Articular chondrocyte of knee joint (primary cell): Measurements from ENCODE around the gene RMRP. TPM values are rescaled to one million over a fixed set of nuclear protein-coding genes. Genes with fewer than 3 reads are reported as not detected.

Source experiments
- small RNA-seq: library from RNA; depleted of rRNA; stranded (forward); fragments of <200 nt; gene quantifications from one replicate; pipeline ENCODE3, GENCODE V24; 2012
- total RNA-seq: library from RNA; depleted of rRNA; stranded (reverse); fragments of >200 nt; gene quantifications from 2 replicates; pipeline ENCODE4 v1.2.3, GENCODE V29; 2012

The RMRP gene
- 17,926 and 21,117 TPM in 2 replicates for total RNA-seq

DNA sequence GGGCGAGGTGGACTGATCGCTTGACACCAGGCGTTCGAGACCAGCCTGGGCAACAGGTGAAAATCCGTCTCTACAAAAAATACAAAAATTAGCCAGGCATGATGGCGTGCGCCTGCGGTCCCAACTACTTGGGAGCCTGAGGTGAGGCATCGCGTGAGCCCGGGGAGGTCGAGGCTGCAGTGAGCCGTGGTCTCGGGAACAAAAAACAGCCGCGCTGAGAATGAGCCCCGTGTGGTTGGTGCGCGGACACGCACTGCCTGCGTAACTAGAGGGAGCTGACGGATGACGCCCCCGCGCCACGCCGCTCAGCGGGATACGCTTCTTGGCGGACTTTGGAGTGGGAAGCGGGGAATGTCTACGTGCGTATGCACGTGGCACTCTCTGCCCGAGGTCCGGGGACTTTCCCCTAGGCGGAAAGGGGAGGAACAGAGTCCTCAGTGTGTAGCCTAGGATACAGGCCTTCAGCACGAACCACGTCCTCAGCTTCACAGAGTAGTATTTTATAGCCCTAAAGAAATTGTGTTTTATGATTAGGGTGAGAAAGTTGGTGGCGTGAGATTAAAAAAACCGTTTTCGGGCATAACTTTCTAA, at the start of gene RMRP:
TSS of gene RMRP (minus strand) at position 474 of the 591 bp plus-strand sequence.

DNA sequence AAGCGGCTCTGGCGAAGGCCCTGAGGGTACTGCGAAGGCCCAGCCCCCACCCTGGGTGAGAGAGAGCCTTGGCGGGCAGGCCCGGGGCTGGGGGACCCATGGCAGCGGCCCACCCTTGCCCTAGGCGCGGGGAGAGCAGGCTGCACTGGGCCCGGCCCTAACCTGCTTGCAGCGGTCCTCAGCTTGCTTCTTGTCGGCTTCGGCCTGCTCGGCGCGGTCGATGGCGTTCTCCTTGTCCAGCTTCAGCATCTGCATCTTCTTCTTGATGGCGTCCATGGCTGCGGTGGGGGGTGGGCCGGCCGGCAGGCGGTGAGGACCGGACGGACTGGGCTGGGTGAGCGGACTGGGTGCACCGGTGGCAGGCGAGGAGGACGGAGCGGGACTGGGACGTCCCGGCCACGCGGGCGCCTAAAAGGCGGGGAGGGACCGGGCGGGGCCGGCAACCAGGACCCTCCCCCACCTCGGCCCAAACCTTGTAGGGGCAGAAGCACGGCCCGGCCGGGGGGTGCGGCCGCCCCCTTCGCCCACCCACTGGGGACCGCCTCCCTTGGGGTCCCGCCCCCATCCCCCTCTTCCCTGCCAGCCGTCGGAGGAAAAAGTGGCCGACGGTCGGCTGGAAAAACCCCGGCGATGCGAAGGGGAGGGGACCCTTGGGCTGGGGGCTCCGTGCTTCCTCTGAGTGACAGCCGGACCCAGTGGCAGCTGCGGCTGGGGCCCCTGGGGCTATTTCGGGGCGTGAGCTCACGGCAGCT, 31.9 kb upstream of the RMRP start, which contains the start of gene TPM2:
TSS of gene TPM2 (minus strand) at position 384 of the 752 bp plus-strand sequence. CDS start at position 276, 108 bp downstream.

DNA sequence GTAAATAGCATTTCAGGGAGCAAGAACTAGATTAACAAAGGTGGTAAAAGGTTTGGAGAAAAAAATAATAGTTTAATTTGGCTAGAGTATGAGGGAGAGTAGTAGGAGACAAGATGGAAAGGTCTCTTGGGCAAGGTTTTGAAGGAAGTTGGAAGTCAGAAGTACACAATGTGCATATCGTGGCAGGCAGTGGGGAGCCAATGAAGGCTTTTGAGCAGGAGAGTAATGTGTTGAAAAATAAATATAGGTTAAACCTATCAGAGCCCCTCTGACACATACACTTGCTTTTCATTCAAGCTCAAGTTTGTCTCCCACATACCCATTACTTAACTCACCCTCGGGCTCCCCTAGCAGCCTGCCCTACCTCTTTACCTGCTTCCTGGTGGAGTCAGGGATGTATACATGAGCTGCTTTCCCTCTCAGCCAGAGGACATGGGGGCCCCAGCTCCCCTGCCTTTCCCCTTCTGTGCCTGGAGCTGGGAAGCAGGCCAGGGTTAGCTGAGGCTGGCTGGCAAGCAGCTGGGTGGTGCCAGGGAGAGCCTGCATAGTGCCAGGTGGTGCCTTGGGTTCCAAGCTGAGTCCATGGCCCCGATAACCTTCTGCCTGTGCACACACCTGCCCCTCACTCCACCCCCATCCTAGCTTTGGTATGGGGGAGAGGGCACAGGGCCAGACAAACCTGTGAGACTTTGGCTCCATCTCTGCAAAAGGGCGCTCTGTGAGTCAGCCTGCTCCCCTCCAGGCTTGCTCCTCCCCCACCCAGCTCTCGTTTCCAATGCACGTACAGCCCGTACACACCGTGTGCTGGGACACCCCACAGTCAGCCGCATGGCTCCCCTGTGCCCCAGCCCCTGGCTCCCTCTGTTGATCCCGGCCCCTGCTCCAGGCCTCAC, 15.6 kb upstream of the RMRP start, which contains the start of gene CA9:
TSS of gene CA9 (plus strand) at position 797 of the 893 bp plus-strand sequence. CDS start at position 829, 32 bp downstream.

DNA sequence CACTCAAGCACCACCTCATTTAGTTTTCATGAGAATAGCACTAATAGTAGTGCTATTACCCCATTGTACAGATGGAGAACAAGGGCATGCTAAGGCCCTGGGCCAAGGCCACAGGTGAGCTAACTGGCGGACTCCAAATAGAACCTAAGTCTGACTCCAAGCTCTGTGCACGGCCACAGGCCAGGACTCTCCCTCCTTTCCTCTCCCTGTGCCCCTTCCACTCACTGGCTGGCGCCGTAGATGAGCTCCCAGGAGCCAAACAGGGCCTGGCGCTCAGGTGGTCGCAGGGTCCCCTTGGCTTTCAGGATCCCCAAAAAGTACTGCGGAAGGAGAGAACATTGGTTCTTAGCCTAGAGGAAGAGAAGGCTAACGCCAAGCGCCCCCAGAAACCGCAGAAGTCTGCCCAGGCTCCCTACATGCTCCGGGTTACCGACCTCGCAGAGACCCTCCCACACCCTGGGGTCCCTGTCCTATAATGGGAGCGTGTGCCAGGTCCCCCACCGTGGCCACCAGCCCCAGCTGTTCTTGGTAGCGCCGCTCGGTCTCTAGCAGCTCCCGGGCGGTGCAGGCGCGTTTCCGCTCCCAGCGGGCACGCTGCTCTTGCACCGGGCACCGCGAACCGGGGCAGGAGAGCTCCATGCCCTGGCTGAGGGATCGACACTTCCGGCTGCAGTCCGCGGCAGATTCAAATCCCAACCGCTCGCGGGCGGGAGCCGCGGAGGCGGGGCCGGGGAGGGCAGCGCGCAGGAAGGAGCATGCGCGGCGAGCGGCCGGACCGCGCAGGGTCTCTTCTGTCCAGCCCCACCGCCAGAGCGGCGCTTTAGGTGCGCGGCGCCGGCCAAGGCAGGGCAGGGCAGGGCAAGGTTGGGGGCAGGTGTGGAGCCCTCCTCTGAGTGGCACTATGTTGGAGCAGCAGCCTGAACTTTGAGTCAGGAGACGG, 7.0 kb upstream of the RMRP start, which contains the start of gene ARHGEF39:
TSS of gene ARHGEF39 (minus strand) at position 665 of the 940 bp plus-strand sequence. CDS start at position 639, 26 bp downstream.

DNA sequence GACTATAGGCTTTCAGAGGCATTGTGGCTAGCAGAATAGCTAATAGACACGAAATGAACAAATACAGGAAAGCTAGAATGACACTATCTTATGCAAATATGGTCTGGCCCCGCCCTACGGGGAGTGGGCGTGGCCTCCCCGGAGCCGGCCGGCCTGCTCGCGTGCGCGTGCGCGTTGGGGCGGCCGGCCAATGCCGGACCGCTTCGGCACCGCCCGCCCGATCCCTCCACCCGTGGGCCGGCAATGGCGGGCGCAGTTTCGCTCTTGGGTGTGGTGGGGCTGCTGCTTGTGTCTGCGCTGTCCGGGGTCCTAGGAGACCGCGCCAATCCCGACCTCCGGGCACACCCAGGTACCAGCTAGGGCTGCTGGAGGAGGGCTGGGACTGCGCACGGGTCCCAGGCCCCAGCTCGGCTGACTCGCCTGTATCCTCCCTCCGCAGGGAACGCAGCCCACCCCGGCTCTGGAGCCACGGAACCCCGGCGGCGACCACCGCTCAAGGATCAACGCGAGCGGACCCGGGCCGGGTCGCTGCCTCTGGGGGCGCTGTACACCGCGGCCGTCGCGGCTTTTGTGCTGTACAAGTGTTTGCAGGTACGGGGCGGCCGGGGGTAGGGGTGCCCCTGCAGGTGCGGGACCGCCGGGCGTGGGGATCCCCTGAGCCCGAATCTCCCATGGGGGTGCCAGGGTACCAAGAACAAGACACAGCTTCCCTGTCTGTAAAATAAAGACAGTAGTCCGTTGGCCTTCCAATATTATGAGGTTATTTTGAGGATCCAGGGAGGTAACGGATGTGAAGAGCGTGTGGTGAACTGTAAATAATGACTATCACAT, 533 bp upstream of the RMRP start, which contains the start of gene CCDC107:
TSS of gene CCDC107 (plus strand) at position 156 of the 831 bp plus-strand sequence. CDS start at position 244, 88 bp downstream.

DNA sequence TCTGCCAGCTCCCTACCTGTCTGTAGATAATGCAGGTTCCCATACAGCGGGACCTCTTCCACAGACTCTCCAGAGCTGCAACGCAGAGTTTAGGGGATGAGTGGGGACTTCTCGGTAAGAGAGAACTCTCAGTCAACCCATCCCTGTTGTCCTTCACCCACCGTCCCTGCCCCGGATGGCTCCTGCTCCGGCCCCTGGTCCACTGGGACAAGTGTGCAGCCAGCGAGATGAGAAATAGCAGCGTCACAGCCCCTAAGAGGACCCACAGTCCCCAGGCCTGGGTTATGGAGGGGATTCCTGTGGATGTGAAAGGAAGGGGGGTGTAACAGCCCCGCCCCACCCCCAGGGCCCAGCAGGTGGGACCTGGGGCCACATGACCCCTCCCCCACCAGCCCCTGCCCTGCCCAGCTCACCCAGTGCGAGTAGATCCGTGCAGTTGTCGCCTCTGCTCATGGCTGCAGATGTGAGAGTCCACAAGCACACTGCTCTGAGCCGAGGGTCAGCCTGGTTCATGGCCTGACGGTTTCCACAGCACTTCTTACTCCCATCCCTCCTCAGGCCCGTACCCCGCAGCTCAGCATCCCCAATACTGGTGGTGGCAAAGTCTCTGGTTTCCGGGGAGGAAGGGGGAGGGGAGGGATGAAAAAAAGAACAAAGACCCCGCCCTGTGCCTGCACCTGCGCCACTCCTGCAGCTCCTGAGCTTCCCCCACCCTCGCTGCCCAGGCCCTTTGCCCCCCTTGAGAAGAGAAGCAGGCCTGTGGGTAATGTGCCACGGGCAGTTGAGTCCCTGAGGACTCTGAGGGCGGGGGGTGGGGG, 7.3 kb downstream of the RMRP start, which contains the start of gene SIT1:
TSS of gene SIT1 (minus strand) at position 591 of the 818 bp plus-strand sequence. CDS start at position 513, 78 bp downstream.

DNA sequence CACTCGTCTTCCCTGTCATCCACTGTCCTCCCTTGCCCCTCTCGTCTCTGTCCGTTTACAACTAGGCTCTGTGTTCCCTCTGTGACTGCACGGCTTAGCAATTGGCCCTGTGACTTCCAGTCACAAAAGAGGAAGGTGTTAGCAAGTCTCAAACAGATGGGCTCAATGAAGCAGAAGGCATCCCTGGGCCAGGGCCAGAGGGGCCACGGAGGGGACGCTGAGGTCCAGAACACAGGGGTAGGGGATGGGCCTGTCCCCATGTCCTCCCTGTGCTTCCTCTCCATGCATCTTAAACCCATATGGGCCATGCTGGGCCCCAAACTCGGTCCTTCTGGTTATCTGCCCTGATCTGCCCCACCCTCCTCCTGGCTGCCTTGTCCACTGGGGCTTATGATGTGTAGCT, 39.5 kb downstream of the RMRP start, which contains the start of gene CD72:
TSS of gene CD72 (minus strand) at position 89 of the 403 bp plus-strand sequence. CDS start 110 bp downstream, outside the sequence.

Small RNA genes within 50 kb of the gene (small RNA-seq; reads per million reads assigned to genes)
- not detected for gene MIR4667
- gene RMRP = not detected
- gene RN7SL22P = not detected

Other genes starting within 250 kb of the RMRP start
- gene RUSC2, start 167.9 kb downstream of the RMRP start, total RNA-seq = 26.3 and 27.2 TPM in 2 replicates
- 12.5 and 18.9 TPM in 2 replicates for gene TESK1, start 52.8 kb downstream of the RMRP start, total RNA-seq
- gene CD72, start 39.6 kb downstream of the RMRP start, total RNA-seq = 2.7 and 2.8 TPM in 2 replicates
- 0.39 and 0.43 TPM in 2 replicates for gene SIT1, start 7.1 kb downstream of the RMRP start, total RNA-seq
- gene CCDC107, start 273 bp upstream of the RMRP start, total RNA-seq = 9.9 and 14.6 TPM in 2 replicates
- gene ARHGEF39, start 7.2 kb upstream of the RMRP start, total RNA-seq = 0.39 and 5.5 TPM in 2 replicates
- 0.86 and 2.2 TPM in 2 replicates for gene CA9, start 15.9 kb upstream of the RMRP start, total RNA-seq
- gene TPM2, start 31.9 kb upstream of the RMRP start, total RNA-seq = 755 and 824 TPM in 2 replicates
- gene TLN1, start 74.2 kb upstream of the RMRP start, total RNA-seq = 275 and 305 TPM in 2 replicates
- gene CREB3, start 74.6 kb upstream of the RMRP start, total RNA-seq = 62.1 and 68.7 TPM in 2 replicates
- gene GBA2, start 91.2 kb upstream of the RMRP start, total RNA-seq = 25.0 and 31.8 TPM in 2 replicates
- gene RGP1, start 91.3 kb upstream of the RMRP start, total RNA-seq = 20.2 and 22.1 TPM in 2 replicates
- gene MSMP, start 96.3 kb upstream of the RMRP start, total RNA-seq = 1.4 and 11.6 TPM in 2 replicates
- 29.2 and 38.3 TPM in 2 replicates for gene NPR2, start 133.6 kb upstream of the RMRP start, total RNA-seq
- gene SPAG8, start 154.2 kb upstream of the RMRP start, total RNA-seq = 0.52 and 1.2 TPM in 2 replicates
- gene HINT2, start 157.0 kb upstream of the RMRP start, total RNA-seq = 15.3 and 19.1 TPM in 2 replicates
- not detected in 2 replicates for gene FAM221B, start 170.7 kb upstream of the RMRP start, total RNA-seq
- gene TMEM8B, start 171.2 kb upstream of the RMRP start, total RNA-seq = 4.4 and 4.5 TPM in 2 replicates
- not detected in 2 replicates for gene OR13J1, start 212.4 kb upstream of the RMRP start, total RNA-seq
- 4.7 and 5.9 TPM in 2 replicates for gene HRCT1, start 248.2 kb upstream of the RMRP start, total RNA-seq